ENCODE results near the gene SPPL3. TPM values are rescaled to one million over a fixed set of nuclear protein-coding genes. Genes with fewer than 3 reads are reported as not detected.

The SPPL3 gene
- total and polyA plus RNA-seq, 7 donors: 7.3 to 24.2 (median 17.5) TPM

DNA sequence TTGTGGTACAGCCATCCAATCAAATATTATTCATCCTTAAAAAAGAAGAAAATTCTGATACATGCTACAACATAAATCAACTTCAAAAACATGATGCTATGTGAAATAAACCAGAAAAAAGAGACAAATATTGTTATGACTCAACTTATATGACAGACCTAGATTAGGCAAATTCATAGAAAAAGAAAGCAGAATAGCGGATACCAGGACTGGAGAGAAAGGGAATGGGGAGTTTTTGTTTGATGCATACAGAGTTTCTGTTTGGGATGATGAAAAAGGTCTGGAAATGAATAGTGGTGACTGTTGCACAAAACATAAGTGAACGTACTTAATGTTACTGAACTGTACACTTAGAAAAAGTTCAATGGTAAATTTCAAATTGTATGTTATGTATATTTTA is 82.3 kb downstream of the SPPL3 start:
- TF ChIP-seq, protein P1, sequence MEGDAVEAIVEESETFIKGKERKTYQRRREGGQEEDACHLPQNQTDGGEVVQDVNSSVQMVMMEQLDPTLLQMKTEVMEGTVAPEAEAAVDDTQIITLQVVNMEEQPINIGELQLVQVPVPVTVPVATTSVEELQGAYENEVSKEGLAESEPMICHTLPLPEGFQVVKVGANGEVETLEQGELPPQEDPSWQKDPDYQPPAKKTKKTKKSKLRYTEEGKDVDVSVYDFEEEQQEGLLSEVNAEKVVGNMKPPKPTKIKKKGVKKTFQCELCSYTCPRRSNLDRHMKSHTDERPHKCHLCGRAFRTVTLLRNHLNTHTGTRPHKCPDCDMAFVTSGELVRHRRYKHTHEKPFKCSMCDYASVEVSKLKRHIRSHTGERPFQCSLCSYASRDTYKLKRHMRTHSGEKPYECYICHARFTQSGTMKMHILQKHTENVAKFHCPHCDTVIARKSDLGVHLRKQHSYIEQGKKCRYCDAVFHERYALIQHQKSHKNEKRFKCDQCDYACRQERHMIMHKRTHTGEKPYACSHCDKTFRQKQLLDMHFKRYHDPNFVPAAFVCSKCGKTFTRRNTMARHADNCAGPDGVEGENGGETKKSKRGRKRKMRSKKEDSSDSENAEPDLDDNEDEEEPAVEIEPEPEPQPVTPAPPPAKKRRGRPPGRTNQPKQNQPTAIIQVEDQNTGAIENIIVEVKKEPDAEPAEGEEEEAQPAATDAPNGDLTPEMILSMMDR (IDR thresholded peaks at IDR 0.05): no peak
- 94 to 96% (median 96%) methylated on average over 2 of the region's 2 CpGs for WGBS, 3 donors
- peaks cover 29% of the 10 kb centered on the region for H3K4me1 ChIP-seq
- intact Hi-C loops (cut with DNase I): no loop called here
- H3K36me3 ChIP-seq (ENCODE audit: insufficient read depth in 1 of 2, low read depth in 1 of 2): no peaks in the 10 kb centered on the region
- no peak for DNase-seq
- H3K27me3 ChIP-seq (ENCODE audit: insufficient read depth in 3 of 3, low read length in 2 of 3): no peaks in the 10 kb centered on the region
- no peak overlapping the region for H3K4me3 ChIP-seq
- H3K9me3 ChIP-seq: no peaks in the 10 kb centered on the region
- H3K27ac ChIP-seq: no peak overlapping the region
- no peak for ATAC-seq

DNA sequence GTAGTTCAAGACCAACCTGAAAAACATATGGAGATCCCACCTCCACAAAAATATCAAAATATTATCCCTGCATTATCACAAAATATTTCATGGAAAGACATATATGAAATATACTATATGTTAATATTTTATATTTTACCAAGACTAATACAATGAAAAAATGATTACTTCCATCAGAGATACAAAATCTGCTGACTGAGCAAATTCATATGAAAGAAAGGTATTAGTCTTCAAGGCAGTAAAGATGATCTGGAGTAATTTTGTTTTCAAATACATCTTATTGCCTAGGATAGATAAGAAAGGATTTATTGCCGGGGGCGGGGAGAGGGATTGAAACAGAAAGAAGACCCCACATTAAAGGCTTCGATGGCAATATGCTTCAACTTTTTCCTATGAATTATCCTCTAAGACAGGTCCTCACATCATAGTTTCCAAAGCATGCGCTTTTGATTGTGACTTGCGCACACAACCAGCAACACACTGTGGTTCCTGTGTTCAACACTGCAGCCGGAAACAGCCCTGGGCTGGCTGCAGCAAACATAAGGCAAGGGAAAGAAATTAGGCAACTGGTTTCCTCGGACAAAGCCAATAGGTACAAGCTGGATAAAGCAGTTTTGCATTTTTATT is 83.2 kb downstream of the SPPL3 start:
- Histone ChIP-seq H3K27me3 (ENCODE audit: insufficient read depth in 3 of 3, low read length in 2 of 3) (no peaks in the 10 kb centered on the region), H3K4me1 (peaks cover 21% of the 10 kb centered on the region), H3K9me3 (no peaks in the 10 kb centered on the region), H3K4me3 (no peak overlapping the region), H3K36me3 (ENCODE audit: insufficient read depth in 1 of 2, low read depth in 1 of 2) (no peaks in the 10 kb centered on the region), H3K27ac (no peak overlapping the region)
- ATAC-seq: no peak
- TF ChIP-seq, protein P1 (IDR thresholded peaks at IDR 0.05): no peak
- intact Hi-C loops (cut with DNase I): no loop called here
- no peak for DNase-seq
- 79 to 90% (median 79%) methylated on average over 7 of the region's 7 CpGs for WGBS, 3 donors

DNA sequence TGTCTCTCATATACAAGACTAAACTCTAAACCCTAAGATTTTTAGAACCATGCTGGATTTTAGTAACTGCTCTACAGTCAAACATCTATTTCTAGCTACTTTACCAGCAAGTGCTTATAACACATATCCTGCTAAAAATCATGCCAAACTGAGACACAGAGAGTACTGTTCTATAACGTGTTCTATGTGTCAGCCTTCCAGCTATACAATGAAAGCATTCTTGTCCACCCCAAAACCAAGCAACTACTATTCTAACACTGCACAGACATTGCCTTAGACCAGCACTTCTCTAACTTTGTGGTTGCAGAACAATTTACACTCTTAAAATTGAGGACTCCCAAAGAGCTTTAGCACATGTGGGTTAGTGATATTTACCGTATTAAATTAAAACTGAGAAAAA is 85.7 kb downstream of the SPPL3 start:
- Histone ChIP-seq H3K36me3 (ENCODE audit: insufficient read depth in 1 of 2, low read depth in 1 of 2) (no peaks in the 10 kb centered on the region), H3K27me3 (ENCODE audit: insufficient read depth in 3 of 3, low read length in 2 of 3) (no peaks in the 10 kb centered on the region), H3K4me3 (no peak overlapping the region), H3K9me3 (no peaks in the 10 kb centered on the region), H3K27ac (no peak overlapping the region), H3K4me1 (peaks cover 31% of the 10 kb centered on the region)
- ATAC-seq (no peak), DNase-seq (no peak)
- intact Hi-C loops (cut with DNase I): no loop called here
- 66 to 80% (median 71%) methylated on average over 2 of the region's 2 CpGs for whole genome bisulfite sequencing, 3 donors
- TF ChIP-seq, protein P1 (IDR thresholded peaks at IDR 0.05): no peak

DNA sequence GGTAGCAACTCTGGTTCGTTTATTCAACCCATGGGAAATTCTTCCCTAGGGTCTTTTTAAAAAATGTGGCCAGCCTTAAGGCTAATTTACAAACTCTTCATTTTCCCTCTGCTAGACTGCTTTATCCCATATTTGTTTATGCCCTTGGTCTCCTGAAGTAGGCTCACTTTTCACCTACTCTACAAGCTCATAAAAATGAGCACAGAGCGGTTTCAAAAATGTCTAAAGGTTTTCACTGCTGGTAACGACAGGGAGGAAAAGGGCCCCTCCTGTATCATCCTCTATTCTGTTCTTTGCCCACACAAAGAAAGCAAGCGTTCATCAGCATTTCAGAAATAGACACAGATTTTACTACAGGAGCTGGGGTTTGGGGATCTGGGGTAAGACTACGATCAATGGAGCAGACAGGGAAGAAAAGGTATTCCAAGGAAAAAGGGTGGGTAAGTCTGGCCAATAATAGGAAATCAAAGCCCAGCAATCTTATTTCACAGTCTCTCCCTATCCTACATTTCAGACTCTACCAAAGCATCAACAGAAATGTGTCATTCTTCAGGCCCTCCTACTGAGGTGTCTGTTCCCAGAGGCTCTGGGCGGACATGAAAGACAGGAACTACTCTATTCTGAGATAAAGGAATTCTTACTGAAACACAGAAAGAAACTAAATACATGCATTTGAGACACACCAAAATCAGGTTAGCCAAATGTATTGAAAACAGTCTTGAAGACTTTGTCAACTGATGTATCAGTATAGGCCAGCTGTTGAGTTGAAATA is 86.4 kb downstream of the SPPL3 start:
- DNase-seq: no peak
- H3K9me3 ChIP-seq: no peaks in the 10 kb centered on the region
- H3K4me3 ChIP-seq: no peak overlapping the region
- no peak for ATAC-seq
- TF ChIP-seq, protein P1 (IDR thresholded peaks at IDR 0.05): no peak
- WGBS, 3 donors: 92 to 94% (median 92%) methylated on average over 6 of the region's 6 CpGs
- no peak overlapping the region for H3K27ac ChIP-seq
- peaks cover 24% of the 10 kb centered on the region for H3K4me1 ChIP-seq
- H3K27me3 ChIP-seq (ENCODE audit: insufficient read depth in 3 of 3, low read length in 2 of 3): no peaks in the 10 kb centered on the region
- intact Hi-C loops (cut with DNase I): no loop called here
- H3K36me3 ChIP-seq (ENCODE audit: insufficient read depth in 1 of 2, low read depth in 1 of 2): no peaks in the 10 kb centered on the region
